Effector CD4-positive, alpha-beta T cell (primary cell): ENCODE measurements around the gene RPL12.

Experiments used
- DNase-seq: peaks from one replicate; pipeline ENCODE4 v3.0.0-alpha.2; 2020

Gene RPL12

DNA sequence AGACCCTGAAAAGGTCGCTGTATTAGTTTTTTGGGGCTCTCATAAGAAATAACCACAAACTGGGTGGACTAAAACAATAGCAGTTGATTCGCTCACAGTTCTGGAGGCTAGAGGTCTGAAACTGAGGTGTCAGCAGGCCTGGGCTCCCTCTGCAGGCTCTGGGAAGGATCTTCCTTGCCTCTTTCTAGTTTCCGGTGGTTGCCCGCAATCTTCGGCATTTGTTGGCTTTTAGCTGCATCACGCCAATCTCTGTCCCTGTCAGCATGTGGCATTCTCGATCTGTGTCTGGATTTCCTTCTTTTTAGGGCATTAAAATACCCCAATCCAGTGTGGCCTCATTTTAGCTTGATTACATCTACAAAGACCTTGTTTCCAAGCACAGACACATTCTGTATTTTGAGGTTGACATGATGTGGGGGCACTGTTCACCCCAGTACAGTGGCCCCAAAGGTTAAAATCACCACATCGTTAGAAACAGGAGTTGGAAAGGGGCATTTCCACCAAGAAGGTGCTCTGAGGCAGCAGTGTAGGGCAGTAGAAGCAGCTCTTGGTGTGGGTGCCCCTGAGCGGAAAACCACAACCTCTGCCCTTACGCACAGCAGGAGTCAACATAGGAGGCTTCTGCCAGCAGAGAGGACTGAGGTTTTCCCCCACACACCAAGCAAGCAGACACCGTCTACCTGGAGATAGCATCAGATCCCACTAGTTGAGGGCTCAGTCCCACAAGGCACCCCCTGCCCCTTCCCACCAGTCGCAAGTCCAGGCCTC, 13.5 kb downstream of the RPL12 start:
- DNase-seq, result peak; percentile 5

DNA sequence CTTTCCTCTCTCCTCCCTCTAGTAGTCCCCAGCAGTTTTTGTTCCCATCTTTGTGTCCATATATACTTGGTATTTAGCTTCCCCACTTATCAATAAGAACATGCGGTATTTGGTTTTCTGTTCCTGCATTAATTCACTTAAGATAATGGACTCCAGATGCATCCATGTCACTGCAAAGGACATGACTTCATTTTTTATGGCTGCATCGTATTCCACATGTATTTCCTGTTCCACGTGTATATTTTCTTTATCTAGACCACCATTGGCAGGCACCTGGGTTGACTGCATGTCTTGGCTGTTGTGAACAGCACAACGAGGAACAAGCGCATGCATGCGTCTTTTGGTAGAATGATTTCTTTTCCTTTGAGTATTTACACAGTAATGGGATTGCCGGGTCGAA, 20.8 kb downstream of the RPL12 start:
- DNase-seq, result no peak

- no peak for DNase-seq
Observed at GRCh38 chr9:127428348-127428747, 22.9 kb downstream of the RPL12 start.

GRCh38 chr9:127426756-127427155, 24.4 kb downstream of the RPL12 start:
- DNase-seq, result no peak

- DNase-seq, result peak; percentile 31
Observed at GRCh38 chr9:127424676-127424999, 26.6 kb downstream of the RPL12 start.

GRCh38 chr9:127423934-127424675, 27.1 kb downstream of the RPL12 start, which contains the start of gene ZNF79:
TSS of gene ZNF79 (plus strand) at chr9:127424382. CDS start at chr9:127424788, 406 bp downstream.
- peak; percentile 88 for DNase-seq

DNA sequence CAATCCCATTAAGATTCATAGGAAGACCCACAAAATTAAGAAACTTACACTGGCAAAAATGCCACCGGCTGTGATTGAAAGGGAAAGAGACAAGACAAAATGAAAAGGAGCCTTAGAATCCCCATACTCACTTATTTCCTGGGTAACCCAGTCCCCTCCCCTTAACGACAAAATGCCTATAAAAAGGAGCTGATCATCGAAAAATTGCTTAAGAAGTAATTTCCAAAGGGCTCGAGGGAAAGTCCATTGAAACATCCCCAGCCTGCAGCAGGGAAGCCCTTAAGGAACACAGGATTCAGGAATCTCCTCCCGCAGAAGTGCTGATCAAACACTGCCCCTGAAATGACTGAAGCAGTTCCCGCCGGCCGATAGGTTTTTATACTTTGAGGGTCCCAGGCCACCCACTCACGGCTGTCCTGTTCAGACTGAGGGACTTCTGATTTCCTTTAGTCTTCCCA, 27.7 kb downstream of the RPL12 start:
- no peak for DNase-seq

DNA sequence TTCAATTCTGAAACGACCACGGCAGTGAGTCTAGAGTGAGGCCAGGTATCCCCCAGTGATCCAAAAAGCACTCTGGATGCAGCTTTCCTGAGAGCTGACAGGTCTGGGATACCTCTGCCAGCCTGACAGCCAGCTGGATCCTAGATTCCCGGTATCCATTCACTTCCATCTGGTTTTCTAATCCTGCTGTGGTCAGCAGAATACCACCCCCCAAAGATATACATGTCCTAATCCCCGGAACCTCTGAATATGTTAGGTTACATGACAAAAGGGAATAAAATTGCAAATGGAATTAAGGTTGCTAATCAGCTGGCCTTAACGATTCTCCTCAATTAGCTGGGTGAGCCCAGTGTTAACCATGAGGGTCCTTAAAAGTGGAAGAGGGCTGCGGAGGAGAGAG, 28.4 kb downstream of the RPL12 start:
- DNase-seq, result no peak

GRCh38 chr9:127422133-127422782, 28.9 kb downstream of the RPL12 start:
- no peak for DNase-seq

DNA sequence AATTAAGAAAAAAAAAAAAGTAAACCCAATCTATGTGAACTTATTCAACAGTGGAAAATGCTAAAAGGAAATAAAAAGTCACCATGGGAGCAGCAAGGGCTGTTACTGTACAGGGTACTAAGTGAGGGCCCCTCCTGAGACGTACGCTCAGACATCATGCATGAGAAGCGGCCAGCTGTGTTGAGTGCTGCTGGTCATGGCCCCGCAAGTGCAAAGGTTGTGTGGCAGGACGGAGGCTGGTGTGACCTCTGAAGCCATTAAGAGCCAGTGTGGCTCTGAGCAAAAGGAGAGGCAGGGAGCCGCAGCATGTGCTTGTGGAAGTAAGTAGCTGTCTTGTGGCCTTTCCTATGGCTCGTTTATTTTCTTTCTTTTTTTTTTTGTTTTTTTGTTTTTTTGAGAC, 30.1 kb downstream of the RPL12 start:
- DNase-seq, result no peak

- DNase-seq, result no peak
Observed at GRCh38 chr9:127419348-127419747, 31.9 kb downstream of the RPL12 start.

DNA sequence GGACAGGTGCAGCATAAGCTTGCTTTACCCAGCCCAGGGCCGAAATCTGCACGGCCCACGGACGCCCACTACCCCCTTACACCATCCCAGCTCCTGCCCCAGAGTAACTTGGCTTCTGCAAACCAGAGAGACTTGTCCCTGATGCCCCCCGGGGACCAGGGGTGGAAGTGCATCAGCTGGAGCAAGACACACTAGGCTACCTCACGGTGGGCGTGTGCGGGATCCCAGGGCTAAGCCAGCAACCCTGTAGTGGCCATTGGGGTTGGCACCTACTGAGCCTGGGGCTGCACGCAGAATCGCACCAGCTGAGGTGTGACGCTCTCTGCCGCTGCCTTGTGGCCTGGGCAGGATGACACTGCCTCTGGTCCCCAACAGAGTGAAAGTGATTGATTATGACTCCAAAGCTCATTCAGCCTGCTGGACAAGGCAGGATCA, 33.2 kb downstream of the RPL12 start:
- peak; percentile 14 for DNase-seq

- no peak for DNase-seq
Observed at GRCh38 chr9:127417131-127418036, 33.8 kb downstream of the RPL12 start.

- DNase-seq, result no peak
Observed at GRCh38 chr9:127415657-127416056, 35.5 kb downstream of the RPL12 start.

DNA sequence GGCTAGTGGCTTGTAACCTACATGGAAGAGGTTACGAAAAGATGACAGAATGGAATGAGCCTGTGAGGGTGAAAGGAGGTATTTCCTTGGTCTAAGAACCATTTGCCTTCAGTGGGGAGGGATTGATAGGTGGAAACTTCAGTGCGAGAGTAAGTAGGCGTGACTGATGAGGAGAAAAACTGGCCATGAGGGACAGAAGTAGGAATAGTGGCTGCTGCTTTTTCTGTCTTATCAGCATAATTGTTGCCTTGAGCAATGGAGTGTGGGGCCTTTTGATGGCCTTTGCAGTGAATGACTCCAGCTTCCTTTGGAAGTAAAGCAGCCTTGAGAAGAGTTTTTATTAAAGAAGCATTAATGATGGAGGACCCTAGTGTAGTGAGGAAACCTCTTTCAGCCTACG, 36.1 kb downstream of the RPL12 start:
- no peak for DNase-seq

DNA sequence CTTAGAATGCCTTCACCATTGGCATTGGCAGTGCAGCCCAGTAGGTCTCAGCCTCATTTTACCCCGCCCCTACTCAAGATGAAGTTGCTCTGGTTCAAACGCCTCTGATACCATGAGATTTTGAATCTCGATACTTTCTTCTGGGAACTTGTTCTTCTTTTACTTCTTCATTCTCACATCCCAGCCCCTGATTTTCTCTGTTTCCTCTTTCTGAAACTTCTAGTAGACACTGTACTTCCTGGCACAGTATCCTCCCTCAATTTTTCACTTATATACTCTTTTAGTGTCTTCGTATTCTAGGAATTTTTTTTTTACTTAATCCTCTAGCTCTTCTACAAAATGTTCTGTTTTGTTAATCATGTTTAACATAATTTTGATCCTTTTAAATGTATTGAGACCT, 40.1 kb downstream of the RPL12 start:
- DNase-seq, result no peak

DNA sequence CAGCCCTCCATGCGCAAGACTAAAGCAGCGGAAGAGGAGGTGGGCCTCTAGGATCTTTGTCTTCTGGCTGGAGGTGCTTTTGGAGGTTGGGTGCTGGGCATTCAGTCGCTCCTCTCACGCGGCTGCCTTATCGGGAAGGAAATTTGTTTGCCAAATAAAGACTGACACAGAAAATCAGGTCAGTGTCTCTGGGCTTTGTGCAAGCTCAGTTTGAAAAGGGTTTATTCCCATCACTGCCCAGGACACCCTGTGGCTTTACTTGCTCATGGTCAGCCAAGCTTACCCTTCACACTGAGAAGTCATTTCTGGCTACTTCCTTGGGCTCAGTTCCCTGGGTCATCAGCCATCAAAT, 43.7 kb downstream of the RPL12 start:
- no peak for DNase-seq

DNA sequence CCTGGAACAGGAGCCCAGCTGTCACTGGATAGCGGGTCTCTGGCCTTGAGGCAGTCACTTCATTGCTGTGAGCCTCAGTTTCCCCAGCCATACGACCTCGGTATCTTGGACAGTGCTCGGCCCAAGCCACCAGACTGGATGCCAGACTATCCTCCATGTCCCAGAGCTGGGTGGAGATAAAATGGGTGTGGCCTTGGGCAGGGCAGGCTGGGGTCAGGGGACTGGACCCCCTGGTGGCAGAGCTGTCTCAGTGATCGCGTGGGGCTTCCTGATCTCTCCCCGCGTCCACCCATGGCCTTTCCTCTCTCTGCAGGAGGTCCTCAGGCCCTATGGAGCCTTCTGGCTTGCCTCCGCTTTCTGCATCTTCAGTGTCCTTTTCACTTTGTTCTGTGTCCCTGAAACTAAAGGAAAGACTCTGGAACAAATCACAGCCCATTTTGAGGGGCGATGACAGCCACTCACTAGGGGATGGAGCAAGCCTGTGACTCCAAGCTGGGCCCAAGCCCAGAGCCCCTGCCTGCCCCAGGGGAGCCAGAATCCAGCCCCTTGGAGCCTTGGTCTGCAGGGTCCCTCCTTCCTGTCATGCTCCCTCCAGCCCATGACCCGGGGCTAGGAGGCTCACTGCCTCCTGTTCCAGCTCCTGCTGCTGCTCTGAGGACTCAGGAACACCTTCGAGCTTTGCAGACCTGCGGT, 44.3 kb downstream of the RPL12 start:
- DNase-seq, result no peak

- DNase-seq, result no peak
Observed at GRCh38 chr9:127405344-127406125, 45.7 kb downstream of the RPL12 start.

DNA sequence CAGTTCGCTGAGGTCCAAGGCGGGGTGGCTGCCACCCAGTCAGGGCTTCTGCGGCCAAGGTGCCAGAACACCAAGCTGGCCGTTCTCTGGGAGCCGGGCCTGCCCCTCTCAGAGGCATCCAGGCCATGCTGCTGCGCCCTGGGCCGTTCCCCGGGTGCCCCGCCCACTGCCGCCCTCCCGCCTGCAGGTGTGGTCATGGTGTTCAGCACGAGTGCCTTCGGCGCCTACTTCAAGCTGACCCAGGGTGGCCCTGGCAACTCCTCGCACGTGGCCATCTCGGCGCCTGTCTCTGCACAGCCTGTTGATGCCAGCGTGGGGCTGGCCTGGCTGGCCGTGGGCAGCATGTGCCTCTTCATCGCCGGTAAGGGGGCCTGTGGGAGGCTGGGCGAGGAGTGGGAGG, 46.6 kb downstream of the RPL12 start:
- DNase-seq, result no peak

- DNase-seq, result no peak
Observed at GRCh38 chr9:127403507-127404192, 47.6 kb downstream of the RPL12 start.
